HG02798 (cell line): Measurements from ENCODE around the gene CTNNA3.
"Not testable (repeated sequence)": the region's sequence is repeated elsewhere in the genome, so short reads cannot be mapped to it uniquely, and the experiment has no call there.

Source experiments
- ATAC-seq: cut with Tn5 transposase; IDR thresholded peaks from one replicate; pipeline ENCODE4 v1.9.1; 2021; ENCODE audit warnings: mild to moderate bottlenecking; ENCODE audit not compliant: unreplicated experiment, poor library complexity

The CTNNA3 gene

GRCh38 chr10:67606572-67606971, 89.4 kb downstream of the CTNNA3 start:
- no peak for ATAC-seq

- no peak for ATAC-seq
Measured at GRCh38 chr10:67603701-67604100, 92.3 kb downstream of the CTNNA3 start.

GRCh38 chr10:67603086-67603485, 92.9 kb downstream of the CTNNA3 start:
- ATAC-seq = no peak

- ATAC-seq = no peak
Measured at GRCh38 chr10:67602268-67602950, 93.6 kb downstream of the CTNNA3 start.

GRCh38 chr10:67599597-67599996, 96.4 kb downstream of the CTNNA3 start:
- no peak for ATAC-seq

GRCh38 chr10:67596641-67597040, 99.4 kb downstream of the CTNNA3 start:
- no peak for ATAC-seq

GRCh38 chr10:67587771-67588170, 108.2 kb downstream of the CTNNA3 start:
- no peak for ATAC-seq

- no peak for ATAC-seq
Measured at GRCh38 chr10:67575532-67575931, 120.5 kb downstream of the CTNNA3 start.

- no peak for ATAC-seq
Measured at GRCh38 chr10:67573484-67573883, 122.5 kb downstream of the CTNNA3 start.

GRCh38 chr10:67571503-67571902, 124.5 kb downstream of the CTNNA3 start:
- no peak for ATAC-seq

- not testable (repeated sequence) for ATAC-seq
Measured at GRCh38 chr10:67558311-67558710, 137.7 kb downstream of the CTNNA3 start.

GRCh38 chr10:67553254-67553653, 142.7 kb downstream of the CTNNA3 start:
- no peak for ATAC-seq

GRCh38 chr10:67550838-67551402, 145.1 kb downstream of the CTNNA3 start:
- no peak for ATAC-seq

- ATAC-seq = no peak
Measured at GRCh38 chr10:67550046-67550445, 145.9 kb downstream of the CTNNA3 start.

GRCh38 chr10:67549390-67549789, 146.6 kb downstream of the CTNNA3 start:
- no peak for ATAC-seq

GRCh38 chr10:67541411-67541810, 154.6 kb downstream of the CTNNA3 start:
- no peak for ATAC-seq

- no peak for ATAC-seq
Measured at GRCh38 chr10:67539312-67539711, 156.7 kb downstream of the CTNNA3 start.

- no peak for ATAC-seq
Measured at GRCh38 chr10:67537906-67538305, 158.1 kb downstream of the CTNNA3 start.

GRCh38 chr10:67533376-67533775, 162.6 kb downstream of the CTNNA3 start:
- no peak for ATAC-seq

- ATAC-seq = not testable (repeated sequence)
Measured at GRCh38 chr10:67530990-67531389, 165.0 kb downstream of the CTNNA3 start.

GRCh38 chr10:67527351-67527750, 168.6 kb downstream of the CTNNA3 start:
- ATAC-seq = no peak

GRCh38 chr10:67521546-67521945, 174.4 kb downstream of the CTNNA3 start:
- ATAC-seq = no peak
